Stimulated activated CD4-positive, alpha-beta T cell treated with anti-CD3 and anti-CD28 coated beads, Interleukin-15, amount 100 ng/mL, for 1 hour (primary cell): ENCODE measurements around the gene GARRE1.

ENCODE experiments used
- DNase-seq, 2 donors: peaks; one replicate each; pipeline ENCODE4 v3.0.0-alpha.2; 2020; ENCODE audit warnings: low read depth in 1 of 2, low spot score in 1 of 2

The GARRE1 gene

DNA sequence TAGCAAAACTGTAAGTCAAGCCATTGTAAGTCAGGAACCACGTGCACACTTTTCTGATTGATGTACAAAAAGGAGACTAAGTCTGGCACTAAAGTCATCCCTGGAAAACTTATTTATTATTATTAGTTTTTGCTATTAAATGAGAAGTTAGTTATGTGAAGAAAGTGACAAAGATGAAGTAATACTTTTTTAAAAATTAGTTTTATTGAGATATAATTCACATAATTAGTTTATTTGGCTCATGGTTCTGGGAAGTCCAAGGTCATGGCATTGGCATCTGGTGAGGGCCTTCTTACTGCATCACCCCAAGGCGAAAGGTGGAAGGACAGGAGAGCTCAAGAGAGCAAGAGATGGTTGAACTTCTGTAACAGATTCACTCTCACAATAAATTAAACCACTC is 36.9 kb downstream of the GARRE1 start:
- DNase-seq: no peak

DNA sequence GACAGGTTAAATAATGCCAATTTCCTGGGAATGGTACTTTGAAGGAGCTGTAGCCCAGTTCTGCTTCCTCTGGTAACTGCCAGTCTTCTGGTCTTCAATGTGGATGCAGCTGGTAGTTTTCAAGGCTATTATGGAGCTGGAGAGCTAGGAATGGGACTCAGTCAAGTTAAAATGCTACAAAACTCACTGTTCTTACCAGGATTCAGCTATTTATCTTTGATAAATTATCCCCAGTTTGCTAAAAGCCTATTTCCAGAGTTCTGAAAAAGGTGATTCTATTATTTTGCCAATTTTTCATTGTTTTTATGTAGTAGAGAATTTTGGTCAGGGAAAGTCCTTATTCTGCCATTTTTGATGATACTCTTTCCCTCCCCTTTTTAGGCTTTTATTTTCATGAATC is 40.7 kb downstream of the GARRE1 start:
- no peak for DNase-seq

DNA sequence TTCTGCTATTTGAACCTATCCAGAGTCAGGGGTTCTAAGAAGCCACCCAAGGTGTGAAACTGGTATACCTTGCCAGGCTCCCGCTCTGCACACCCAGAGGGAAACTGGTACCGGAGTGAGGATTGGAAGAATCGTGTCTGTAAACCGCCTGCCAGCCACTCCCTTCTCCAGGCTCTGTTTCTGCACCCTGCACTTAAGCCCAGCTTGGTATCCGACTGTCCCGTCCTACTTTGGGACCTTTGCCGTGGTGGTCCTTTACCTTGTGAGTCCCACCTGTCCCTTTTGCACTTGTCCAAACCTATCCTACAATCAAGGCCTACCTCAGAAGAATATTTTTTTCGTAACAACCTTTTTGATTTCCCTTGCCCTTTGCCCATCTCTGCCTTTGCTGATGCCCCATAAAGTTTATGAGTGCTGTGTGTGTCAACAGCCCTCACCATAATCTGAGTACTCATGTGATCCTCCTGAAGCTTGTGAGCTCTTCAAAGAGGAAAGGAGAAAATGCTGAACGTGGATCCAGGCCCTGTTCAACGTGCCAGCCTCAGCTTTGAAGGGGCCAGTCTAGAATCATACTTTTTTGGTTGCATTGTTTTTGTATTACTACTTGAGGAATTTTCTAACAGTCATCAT is 44.7 kb downstream of the GARRE1 start:
- no peak for DNase-seq

DNA sequence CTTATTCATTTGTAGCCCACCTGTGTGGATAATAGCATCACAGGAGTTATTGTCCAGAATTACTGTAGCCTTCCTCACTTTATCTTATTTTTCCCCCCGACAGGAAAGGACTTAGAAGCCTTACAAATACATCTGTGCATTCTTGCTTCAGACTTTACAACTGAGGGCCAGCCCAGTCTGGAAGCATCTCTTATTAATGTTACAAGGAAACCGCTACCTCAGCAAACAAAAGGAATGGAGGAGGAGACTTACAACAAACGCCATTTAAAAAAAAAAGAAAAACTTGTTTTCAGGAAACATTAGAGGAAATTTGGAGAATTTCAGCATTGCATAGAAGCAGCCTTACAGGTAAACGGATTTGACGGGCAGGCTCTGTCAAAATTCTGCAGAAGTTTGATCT is 45.2 kb downstream of the GARRE1 start:
- no peak for DNase-seq

DNA sequence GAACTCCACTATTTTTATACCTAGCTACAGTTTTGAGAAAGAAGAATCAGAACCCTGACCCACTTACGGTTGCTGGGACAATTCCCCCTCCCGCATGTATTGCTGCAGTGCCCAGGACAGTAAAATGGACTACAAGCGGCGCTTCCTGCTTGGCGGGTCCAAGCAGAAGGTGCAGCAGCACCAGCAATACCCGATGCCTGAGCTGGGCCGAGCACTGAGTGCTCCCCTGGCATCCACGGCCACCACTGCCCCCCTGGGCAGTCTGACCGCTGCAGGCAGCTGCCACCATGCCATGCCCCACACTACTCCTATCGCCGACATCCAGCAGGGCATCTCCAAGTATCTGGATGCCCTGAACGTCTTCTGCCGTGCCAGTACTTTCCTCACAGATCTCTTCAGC is 46.0 kb downstream of the GARRE1 start:
- no peak for DNase-seq

DNA sequence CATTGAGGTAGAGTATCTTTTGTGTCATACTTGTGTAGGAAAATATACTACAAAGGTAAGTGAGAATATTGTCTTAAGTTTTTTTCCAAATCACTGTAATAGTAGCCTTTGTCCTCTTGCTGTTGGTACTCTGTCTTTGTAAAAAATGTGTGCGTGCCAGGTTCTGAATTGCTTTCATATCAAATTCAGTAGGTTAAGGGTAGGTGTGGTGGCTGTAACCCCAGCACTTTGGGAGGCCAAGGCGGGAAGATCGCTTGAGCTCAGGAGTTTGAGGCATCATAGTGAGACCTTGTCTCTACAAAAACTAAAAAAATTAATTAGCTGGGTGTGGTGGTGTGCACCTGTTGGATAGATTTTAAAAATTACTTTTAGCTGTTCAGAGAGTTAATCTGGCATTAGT is 46.6 kb downstream of the GARRE1 start:
- no peak for DNase-seq
